ENCODE measurements around the gene FBXO22. TPM values are rescaled to one million over a fixed set of nuclear protein-coding genes. Genes with fewer than 3 reads are reported as not detected.

The FBXO22 gene
- total RNA-seq, 3 donors from 2014 or later (not counting 1 experiment from before 2014, with no cell fraction given) = 8.5 to 16.2 (median 11.8) TPM

GRCh38 chr15:75916978-75917377 is 13.3 kb downstream of the FBXO22 start:
- 100% methylated on average over 1 of the region's 1 CpG for WGBS (ENCODE audit: insufficient coverage)
- Histone ChIP-seq H3K27ac (ENCODE audit: low read length) (no peak overlapping the region), H3K4me1 (ENCODE audit: control insufficient read depth, insufficient read depth, low read length) (no peaks in the 10 kb centered on the region), H3K36me3 (ENCODE audit: control insufficient read depth, insufficient read depth, low read length) (peaks cover 34% of the 10 kb centered on the region), H3K9me3 (ENCODE audit: control insufficient read depth, insufficient read depth, low read length) (no peaks in the 10 kb centered on the region), H3K27me3 (ENCODE audit: control insufficient read depth, insufficient read depth, low read length) (no peaks in the 10 kb centered on the region), H3K4me3 (ENCODE audit: low read length) (no peak overlapping the region)
- no peak for TF ChIP-seq CTCF (IDR thresholded peaks at IDR 0.05)
- no peak for DNase-seq
- Mint-ChIP-seq H3K27me3 (ENCODE audit: low read depth in 2 of 2) (no peaks in the 10 kb centered on the region), H3K27ac (no peak overlapping the region), H3K4me1 (peaks cover 12% of the 10 kb centered on the region in 2 donors), H3K4me3 (no peak overlapping the region), H3K36me3 (peaks cover 17% of the 10 kb centered on the region), H3K9me3 (no peaks in the 10 kb centered on the region)
- no peak for ATAC-seq
- intact Hi-C loops (cut with micrococcal nuclease) = no loop called here

DNA sequence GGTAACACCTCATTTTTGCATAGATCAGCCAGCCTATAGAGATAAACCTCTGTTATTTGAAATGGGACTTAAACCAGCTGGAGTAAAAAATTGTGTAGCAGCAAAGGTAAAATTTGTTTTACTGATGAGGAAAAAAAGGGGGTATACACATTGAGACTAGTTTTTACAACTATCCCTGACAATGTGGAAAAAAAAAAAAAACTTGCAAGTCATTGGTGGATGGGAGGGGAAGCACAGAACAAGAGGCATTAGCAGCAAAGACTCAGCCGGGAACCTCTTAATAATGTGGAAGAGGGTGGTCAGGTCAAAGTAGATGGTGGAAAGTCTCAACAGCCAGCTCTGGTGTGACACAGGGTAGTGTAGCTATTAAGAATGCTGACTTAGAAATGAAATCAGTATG is 14.5 kb downstream of the FBXO22 start:
- intact Hi-C loops (cut with micrococcal nuclease) = no loop called here
- WGBS (ENCODE audit: insufficient coverage) = 97% methylated on average over 1 of the region's 1 CpG
- H3K27me3 ChIP-seq (ENCODE audit: control insufficient read depth, insufficient read depth, low read length) = no peaks in the 10 kb centered on the region
- no peak overlapping the region for H3K27ac Mint-ChIP-seq
- peaks cover 11 to 13% of the 10 kb centered on the region in 2 donors for H3K4me1 Mint-ChIP-seq
- DNase-seq = no peak
- TF ChIP-seq CTCF (IDR thresholded peaks at IDR 0.05) = no peak
- no peak for ATAC-seq
- H3K36me3 Mint-ChIP-seq = peaks cover 17% of the 10 kb centered on the region
- no peaks in the 10 kb centered on the region for H3K27me3 Mint-ChIP-seq (ENCODE audit: low read depth in 2 of 2)
- H3K9me3 Mint-ChIP-seq = no peaks in the 10 kb centered on the region
- H3K4me3 ChIP-seq (ENCODE audit: low read length) = no peak overlapping the region
- H3K27ac ChIP-seq (ENCODE audit: low read length) = no peak overlapping the region
- peaks cover 34% of the 10 kb centered on the region for H3K36me3 ChIP-seq (ENCODE audit: control insufficient read depth, insufficient read depth, low read length)
- no peak overlapping the region for H3K4me3 Mint-ChIP-seq
- no peaks in the 10 kb centered on the region for H3K9me3 ChIP-seq (ENCODE audit: control insufficient read depth, insufficient read depth, low read length)
- no peaks in the 10 kb centered on the region for H3K4me1 ChIP-seq (ENCODE audit: control insufficient read depth, insufficient read depth, low read length)

GRCh38 chr15:75920079-75920478 is 16.4 kb downstream of the FBXO22 start:
- peaks cover 27 to 30% of the 10 kb centered on the region in 2 donors for H3K4me1 Mint-ChIP-seq
- H3K36me3 ChIP-seq (ENCODE audit: control insufficient read depth, insufficient read depth, low read length) = peaks cover 21% of the 10 kb centered on the region
- H3K4me3 ChIP-seq (ENCODE audit: low read length) = no peak overlapping the region
- H3K27me3 ChIP-seq (ENCODE audit: control insufficient read depth, insufficient read depth, low read length) = no peaks in the 10 kb centered on the region
- TF ChIP-seq CTCF (IDR thresholded peaks at IDR 0.05) = no peak
- intact Hi-C loops (cut with micrococcal nuclease) = loop anchor here (10.0 kb wide), 1 partner anchor 195 kb away; a partner anchor contains a TSS
- no peaks in the 10 kb centered on the region for H3K27me3 Mint-ChIP-seq (ENCODE audit: low read depth in 2 of 2)
- ATAC-seq (no peak), DNase-seq (no peak)
- peaks cover 9% of the 10 kb centered on the region for H3K36me3 Mint-ChIP-seq
- H3K4me3 Mint-ChIP-seq = no peak overlapping the region
- H3K27ac Mint-ChIP-seq = no peak overlapping the region
- peaks cover 12% of the 10 kb centered on the region for H3K4me1 ChIP-seq (ENCODE audit: control insufficient read depth, insufficient read depth, low read length)
- WGBS (ENCODE audit: insufficient coverage) = 100% methylated on average over 1 of the region's 1 CpG
- no peaks in the 10 kb centered on the region for H3K9me3 Mint-ChIP-seq
- H3K9me3 ChIP-seq (ENCODE audit: control insufficient read depth, insufficient read depth, low read length) = no peaks in the 10 kb centered on the region
- H3K27ac ChIP-seq (ENCODE audit: low read length) = no peak overlapping the region
